HG03097 (cell line): ENCODE data around the gene R3HDM2.
"Not testable (repeated sequence)": the region's sequence is repeated elsewhere in the genome, so short reads cannot be mapped to it uniquely, and the experiment has no call there.

Source experiments
- ATAC-seq: cut with Tn5 transposase; IDR thresholded peaks from one replicate; pipeline ENCODE4 v1.9.1; 2021; ENCODE audit not compliant: unreplicated experiment, low FRiP score

The R3HDM2 gene

GRCh38 chr12:57276233-57276632 is 154.6 kb downstream of the R3HDM2 start:
- not testable (repeated sequence) for ATAC-seq

GRCh38 chr12:57273516-57273915 is 157.3 kb downstream of the R3HDM2 start:
- ATAC-seq: no peak

- ATAC-seq: no peak
Measured at GRCh38 chr12:57272337-57273151, 158.3 kb downstream of the R3HDM2 start.

GRCh38 chr12:57270966-57271470 is 159.8 kb downstream of the R3HDM2 start:
- ATAC-seq: no peak

DNA sequence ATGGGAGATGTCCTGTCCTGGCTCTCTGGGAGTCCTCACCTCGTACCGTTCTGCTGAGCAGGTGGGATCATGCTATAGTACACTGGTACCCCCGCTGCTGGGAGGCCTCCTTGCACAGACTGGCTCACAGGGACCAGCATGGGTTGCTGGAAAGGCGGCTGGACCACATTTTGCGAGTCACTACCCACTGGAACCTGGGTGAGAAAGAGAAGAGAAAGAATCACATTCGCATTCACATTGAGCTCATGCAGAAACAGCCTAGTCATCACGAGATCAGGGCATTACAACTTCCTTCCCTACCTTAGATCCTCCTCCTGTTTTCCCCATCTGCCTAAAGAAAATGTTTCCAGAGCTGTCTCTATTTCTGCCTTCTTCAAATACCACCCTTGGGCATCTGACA is 162.6 kb downstream of the R3HDM2 start:
- ATAC-seq: no peak

GRCh38 chr12:57266681-57267080 is 164.2 kb downstream of the R3HDM2 start:
- no peak for ATAC-seq

DNA sequence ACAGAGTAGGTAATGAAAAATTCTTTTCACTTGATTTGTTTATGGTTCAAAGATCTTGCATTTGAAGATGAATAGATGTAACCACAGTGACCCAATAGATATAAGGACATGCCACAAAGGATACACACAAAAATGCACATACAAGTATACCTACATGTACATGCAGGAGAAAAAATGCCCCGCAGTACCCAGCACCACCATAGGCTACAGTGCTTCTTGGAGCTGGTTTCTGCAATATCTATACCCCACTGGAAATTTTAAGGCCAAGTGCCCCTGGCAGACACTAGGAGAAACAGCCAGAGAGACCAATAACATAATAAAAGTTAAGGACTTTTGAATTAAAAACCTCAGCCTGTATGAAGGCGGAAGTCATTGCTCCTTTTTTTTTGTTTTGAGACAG is 167.7 kb downstream of the R3HDM2 start:
- ATAC-seq: no peak

DNA sequence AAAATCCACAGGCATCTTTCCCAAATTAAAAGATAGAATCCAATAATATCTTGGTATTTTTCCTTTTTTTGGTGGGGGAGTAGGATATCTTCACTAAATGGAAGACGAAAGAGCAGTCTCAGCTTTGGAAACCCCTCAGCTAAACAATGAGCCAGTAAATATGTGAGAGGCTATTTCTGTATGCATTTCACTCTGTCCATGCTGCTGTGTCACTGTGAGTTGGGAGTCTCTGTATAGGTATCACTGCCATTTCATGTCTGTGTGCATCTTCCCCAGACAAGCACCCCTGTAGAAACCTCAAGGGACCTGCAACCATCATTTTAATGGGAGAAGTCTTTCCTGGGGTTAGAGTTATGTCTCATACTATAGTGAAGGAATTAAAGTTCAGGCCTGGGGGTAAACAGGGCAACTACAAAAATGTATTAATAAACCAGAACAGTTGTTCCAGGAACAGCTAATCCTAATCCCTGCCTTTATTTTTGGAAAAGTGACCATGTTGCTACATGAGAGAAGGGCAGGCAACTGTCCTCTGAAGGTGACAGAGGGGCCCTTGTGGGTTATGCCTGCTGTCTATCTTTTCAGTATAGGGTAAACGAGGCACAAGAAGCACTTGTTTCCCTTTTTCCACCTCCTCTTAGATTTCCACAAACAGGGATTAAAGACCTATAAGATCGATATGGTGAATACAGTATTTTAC is 168.6 kb downstream of the R3HDM2 start:
- ATAC-seq: no peak

- no peak for ATAC-seq
Measured at GRCh38 chr12:57261428-57261865, 169.4 kb downstream of the R3HDM2 start.

- no peak for ATAC-seq
Measured at GRCh38 chr12:57260366-57260765, 170.5 kb downstream of the R3HDM2 start.

DNA sequence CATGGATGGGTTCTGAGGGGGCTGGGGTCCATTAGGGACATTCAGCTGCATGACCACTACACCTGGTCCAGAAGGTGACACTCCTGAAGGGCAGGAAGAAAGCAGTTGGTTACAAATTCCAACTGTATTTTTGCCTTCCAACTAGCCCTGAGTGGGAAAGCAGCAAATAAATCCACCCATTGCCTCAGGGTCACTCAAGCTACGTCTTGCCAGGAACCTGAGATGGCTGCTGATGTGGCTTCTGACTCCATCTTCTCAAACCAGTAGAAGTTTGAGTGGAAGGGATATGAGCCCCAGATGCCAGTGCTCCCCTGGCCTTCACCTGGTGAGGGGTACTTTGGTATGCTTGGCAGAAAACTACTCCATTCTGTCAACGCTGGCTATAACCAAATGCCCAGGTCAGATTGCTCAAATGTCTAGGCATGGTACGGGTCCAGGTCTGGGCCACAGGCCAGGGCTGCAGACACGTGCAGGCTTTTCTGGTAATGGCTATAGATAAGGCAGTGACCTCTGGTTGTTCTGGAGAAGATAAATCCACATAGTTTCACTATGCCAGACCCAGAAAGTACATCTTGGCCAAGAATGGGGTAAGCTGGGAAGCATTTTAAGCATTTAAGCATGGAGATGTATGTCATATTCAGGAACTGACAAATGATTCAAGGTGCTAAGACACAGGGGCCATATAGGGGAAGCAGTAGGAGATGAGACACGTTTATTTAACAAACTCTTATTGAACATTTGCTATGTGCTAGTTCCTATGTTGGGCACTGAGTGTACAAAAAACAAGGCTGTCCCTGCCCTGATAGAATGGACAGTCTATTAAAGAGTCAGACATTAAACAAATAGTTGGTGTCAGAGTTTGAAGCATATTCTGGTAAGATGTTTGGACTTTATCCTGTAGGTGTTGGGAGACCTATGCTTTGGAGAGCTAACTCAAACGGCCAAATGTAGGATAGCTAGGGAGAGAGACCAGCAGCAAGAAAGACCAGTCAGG is 171.6 kb downstream of the R3HDM2 start:
- no peak for ATAC-seq

GRCh38 chr12:57255916-57256315 is 174.9 kb downstream of the R3HDM2 start:
- no peak for ATAC-seq

DNA sequence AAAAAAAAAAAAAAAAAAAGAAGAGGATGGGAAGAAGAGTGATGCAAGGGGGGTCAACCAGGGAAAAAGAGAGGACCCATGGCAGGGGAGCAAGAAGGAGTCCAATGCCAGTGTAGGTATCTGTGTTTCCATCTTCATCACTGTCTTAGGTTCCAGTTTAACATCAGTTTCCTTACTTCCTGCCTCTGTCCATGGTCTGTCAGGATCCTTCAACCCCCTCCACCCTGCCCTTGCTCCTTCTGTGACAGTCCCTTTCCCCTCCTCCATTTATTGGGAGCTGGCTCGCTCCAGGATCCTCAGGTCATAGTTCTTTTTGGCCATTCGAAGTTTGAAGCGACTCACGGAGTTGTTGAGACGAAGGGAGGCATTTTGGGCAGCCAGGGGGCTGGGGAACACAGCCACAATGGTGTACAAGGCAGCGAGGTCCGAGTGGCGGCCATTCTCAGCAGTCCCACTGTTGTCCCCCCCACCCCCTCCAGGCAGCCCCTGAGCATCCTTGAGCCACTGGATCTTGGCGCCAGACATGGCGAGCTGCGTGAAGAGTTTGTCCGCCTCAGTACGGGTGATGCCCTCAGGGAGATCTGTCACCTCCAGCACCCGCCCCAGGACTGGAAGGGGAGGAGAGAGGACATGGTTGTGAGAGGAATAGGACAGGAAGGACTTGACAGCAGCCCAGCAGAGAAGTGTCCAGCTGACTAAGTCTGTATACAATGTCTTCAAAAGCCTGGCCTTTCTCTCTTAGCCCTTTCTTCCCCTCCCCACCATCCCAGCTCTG is 176.2 kb downstream of the R3HDM2 start:
- no peak for ATAC-seq

- no peak for ATAC-seq
Measured at GRCh38 chr12:57250956-57251355, 179.9 kb downstream of the R3HDM2 start, which contains the start of gene STAC3. STAC3 (minus strand) TSS chr12:57251187; CDS start chr12:57249636, 1,551 bp downstream.

DNA sequence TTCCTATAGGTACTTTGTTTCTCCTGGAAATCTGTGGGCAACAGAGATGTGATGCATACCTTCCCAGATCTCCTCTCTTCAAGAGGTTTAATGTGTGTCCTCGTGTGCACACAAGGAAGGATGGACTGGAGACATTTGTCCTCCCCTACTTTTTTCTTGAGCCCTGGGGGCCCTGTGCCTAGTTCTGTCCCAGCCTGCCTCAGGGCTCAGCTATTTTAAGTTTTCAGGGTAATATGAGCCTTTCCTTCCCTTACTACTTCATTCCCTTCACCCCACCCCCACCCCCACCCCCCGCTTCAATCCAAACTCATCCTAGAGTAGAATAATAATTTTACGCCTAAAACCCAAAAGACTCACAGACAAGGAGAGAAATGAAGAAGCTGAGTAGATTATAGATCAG is 180.3 kb downstream of the R3HDM2 start:
- no peak for ATAC-seq

- no peak for ATAC-seq
Measured at GRCh38 chr12:57248934-57249742, 181.7 kb downstream of the R3HDM2 start.

GRCh38 chr12:57247041-57247440 is 183.8 kb downstream of the R3HDM2 start:
- ATAC-seq: no peak

DNA sequence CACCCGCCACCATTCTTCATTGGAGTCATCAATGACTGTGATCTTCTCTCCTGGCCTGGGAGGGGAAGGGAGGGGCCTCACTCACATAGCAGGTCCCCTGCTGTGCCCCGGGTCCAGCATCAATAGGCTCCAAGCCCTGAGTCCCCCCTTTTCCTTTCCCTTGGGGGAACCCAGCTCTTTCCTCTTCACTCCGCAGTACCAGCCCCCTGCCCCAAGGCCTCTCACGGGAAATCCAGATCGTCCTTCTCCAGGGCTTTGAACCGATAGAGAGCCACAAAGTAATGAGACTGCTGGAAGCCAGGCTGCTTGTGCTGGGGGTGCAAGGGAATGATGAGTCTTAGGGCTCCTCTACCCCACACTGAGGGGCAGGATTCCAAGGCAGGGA is 186.5 kb downstream of the R3HDM2 start:
- no peak for ATAC-seq
